Measurements from ENCODE around the gene NIT1. TPM values are rescaled to one million over a fixed set of nuclear protein-coding genes. Genes with fewer than 3 reads are reported as not detected.

Gene NIT1
- total and polyA plus RNA-seq, 7 donors: 20.1 to 43.8 (median 30.7) TPM

- Histone ChIP-seq H3K4me1 (peaks cover 52% of the 10 kb centered on the region), H3K4me3 (peak within 1 kb of the TSS; percentile 71), H3K27ac (peak within 1 kb of the TSS; percentile 92), H3K36me3 (ENCODE audit: insufficient read depth in 1 of 2, low read depth in 1 of 2) (peaks cover 9 to 31% of the 10 kb centered on the region in 2 donors), H3K27me3 (ENCODE audit: insufficient read depth in 3 of 3, low read length in 2 of 3) (no peaks in the 10 kb centered on the region), H3K9me3 (no peaks in the 10 kb centered on the region)
- DNase-seq (peak; percentile 95 to 98), ATAC-seq (peak; percentile 94 to 96 (median 95))
- intact Hi-C loops (cut with DNase I): loop anchor here (1.0 to 5.0 kb wide), 3 partner anchors 22 to 85 kb away; partner anchors contain the start of genes B4GALT3 (in 1 of the 2) and USF1 (in 1 of the 2)
- WGBS, 3 donors: 0% methylated on average over 43 to 68 of the region's 68 CpGs
- TF ChIP-seq CTCF (IDR thresholded peaks at IDR 0.05): no peak
Observed at GRCh38 chr1:161132410-161133219, 14.7 kb downstream of the NIT1 start, which contains the start of gene DEDD. Gene DEDD (minus strand): TSS chr1:161132667. CDS start chr1:161124462, 8,205 bp downstream.

- no peak for TF ChIP-seq CTCF (IDR thresholded peaks at IDR 0.05)
- H3K27ac ChIP-seq: peak overlapping the region; percentile 92
- H3K4me1 ChIP-seq: peaks cover 52% of the 10 kb centered on the region
- 4 to 6% (median 5%) methylated on average over 11 of the region's 11 CpGs for WGBS, 3 donors
- peak overlapping the region; percentile 71 for H3K4me3 ChIP-seq
- peaks cover 7 to 24% of the 10 kb centered on the region in 2 donors for H3K36me3 ChIP-seq (ENCODE audit: insufficient read depth in 1 of 2, low read depth in 1 of 2)
- H3K27me3 ChIP-seq (ENCODE audit: insufficient read depth in 3 of 3, low read length in 2 of 3): no peaks in the 10 kb centered on the region
- no peak for DNase-seq
- H3K9me3 ChIP-seq: no peaks in the 10 kb centered on the region
- intact Hi-C loops (cut with DNase I): loop anchor here (2.0 to 5.0 kb wide), 2 partner anchors 22 to 86 kb away; partner anchors contain the start of gene USF1 (in 1 of the 2)
- no peak for ATAC-seq
Observed at GRCh38 chr1:161133220-161133740, 15.4 kb downstream of the NIT1 start.

- H3K4me1 ChIP-seq: peaks cover 23% of the 10 kb centered on the region
- no peaks in the 10 kb centered on the region for H3K36me3 ChIP-seq (ENCODE audit: insufficient read depth in 1 of 2, low read depth in 1 of 2)
- TF ChIP-seq CTCF (IDR thresholded peaks at IDR 0.05): no peak
- ATAC-seq (no peak), DNase-seq (no peak)
- no peak overlapping the region for H3K27ac ChIP-seq
- H3K27me3 ChIP-seq (ENCODE audit: insufficient read depth in 3 of 3, low read length in 2 of 3): no peaks in the 10 kb centered on the region
- H3K9me3 ChIP-seq: no peaks in the 10 kb centered on the region
- WGBS, 3 donors: 51 to 63% (median 51%) methylated on average over 3 of the region's 3 CpGs
- no peak overlapping the region for H3K4me3 ChIP-seq
- intact Hi-C loops (cut with DNase I): loop anchor here in 1 of 2 donors (5.0 kb wide), 2 partner anchors 66 to 141 kb away; no protein-coding TSS in a partner anchor
Observed at GRCh38 chr1:161137881-161138280, 20.0 kb downstream of the NIT1 start.

- ATAC-seq (no peak), DNase-seq (no peak)
- Histone ChIP-seq H3K4me3 (no peak overlapping the region), H3K27ac (no peak overlapping the region), H3K9me3 (no peaks in the 10 kb centered on the region), H3K27me3 (ENCODE audit: insufficient read depth in 3 of 3, low read length in 2 of 3) (no peaks in the 10 kb centered on the region), H3K4me1 (peaks cover 23% of the 10 kb centered on the region), H3K36me3 (ENCODE audit: insufficient read depth in 1 of 2, low read depth in 1 of 2) (no peaks in the 10 kb centered on the region)
- WGBS, 3 donors: 81 to 83% (median 83%) methylated on average over 1 of the region's 1 CpG
- intact Hi-C loops (cut with DNase I): loop anchor here in 1 of 2 donors (5.0 kb wide), 2 partner anchors 66 to 141 kb away; no protein-coding TSS in a partner anchor
- TF ChIP-seq CTCF (IDR thresholded peaks at IDR 0.05): no peak
Observed at GRCh38 chr1:161138431-161138830, 20.5 kb downstream of the NIT1 start.

Measured in psoas muscle (tissue), 8 donors.